Ascending aorta (tissue), 2 donors: Measurements from ENCODE around the gene DHRS7. TPM values are rescaled to one million over a fixed set of nuclear protein-coding genes. Genes with fewer than 3 reads are reported as not detected.

ENCODE experiments used
- DNase-seq, 2 donors: peaks; one replicate each; pipeline ENCODE4 v3.0.0-alpha.2; 2019; ENCODE audit warnings: low spot score in 2 of 2
- H3K27ac ChIP-seq, 2 donors: fragments of 200-600 bp; sonication (generic); one replicate each; pipeline ENCODE4 v1.5.1; 2016 to 2017; ENCODE audit warnings: mild to moderate bottlenecking in 1 of 2
- H3K27me3 ChIP-seq: fragments of 200-600 bp; sonication (generic); one replicate; pipeline ENCODE4 v1.5.1; 2017
- H3K36me3 ChIP-seq, 2 donors: fragments of 200-600 bp; sonication (generic); one replicate each; pipeline ENCODE4 v1.5.1; 2016
- H3K4me1 ChIP-seq, 2 donors: fragments of 200-600 bp; sonication (generic); one replicate each; pipeline ENCODE4 v1.5.1; 2016 to 2017; ENCODE audit warnings: mild to moderate bottlenecking in 1 of 2
- H3K4me3 ChIP-seq, 2 donors: fragments of 200-600 bp; sonication (generic); one replicate each; pipeline ENCODE4 v1.5.1; 2016 to 2017; ENCODE audit warnings: mild to moderate bottlenecking in 1 of 2
- H3K9me3 ChIP-seq, 2 donors: fragments of 200-600 bp; sonication (generic); one replicate each; pipeline ENCODE4 v1.5.1; 2016
- CTCF ChIP-seq, 3 experiments: fragments of 200-600 bp in 2 of 3; fragments of 450-650 bp in 1 of 3; sonication (generic) in 2 of 3; IDR thresholded peaks; one replicate each; pipeline ENCODE4 v1.5.1; 2016 to 2019; ENCODE audit warnings: antibody characterized with exemption in 3 of 3, mild to moderate bottlenecking in 1 of 3, moderate library complexity in 1 of 3
- intact Hi-C: fragments of 100-400 bp; cut with DNase I; formaldehyde crosslinking; loops from one replicate; pipeline ENCODE4 v1.15.1; 2023
- total RNA-seq: library from RNA; depleted of rRNA; stranded (reverse); fragments of >200 nt; gene quantifications from one replicate; pipeline ENCODE4 v1.1.0, GENCODE V29; 2016

The DHRS7 gene
- total RNA-seq, 1 donor from 2014 or later, result 34.8 TPM

GRCh38 chr14:60125918-60126317 is 39.3 kb downstream of the DHRS7 start:
- TF ChIP-seq CTCF (IDR thresholded peaks at IDR 0.05), result no peak
- Histone ChIP-seq H3K36me3 (peaks cover 43 to 72% of the 10 kb centered on the region in 2 donors), H3K9me3 (no peaks in the 10 kb centered on the region), H3K27me3 (no peaks in the 10 kb centered on the region), H3K4me3 (no peak overlapping the region), H3K27ac (no peak overlapping the region), H3K4me1 (no peaks in the 10 kb centered on the region)
- DNase-seq, result no peak
- intact Hi-C loops, result no loop called here

GRCh38 chr14:60116181-60116580 is 49.0 kb downstream of the DHRS7 start:
- no peaks in the 10 kb centered on the region for H3K27me3 ChIP-seq
- H3K36me3 ChIP-seq, result peaks cover 19 to 35% of the 10 kb centered on the region in 2 donors
- peaks cover 0 to 3% of the 10 kb centered on the region in 2 donors for H3K4me1 ChIP-seq
- H3K4me3 ChIP-seq, result no peak overlapping the region
- no peak for DNase-seq
- H3K27ac ChIP-seq, result no peak overlapping the region
- no peak for TF ChIP-seq CTCF (IDR thresholded peaks at IDR 0.05)
- no peaks in the 10 kb centered on the region for H3K9me3 ChIP-seq
- intact Hi-C loops, result no loop called here

- intact Hi-C loops, result no loop called here
- TF ChIP-seq CTCF (IDR thresholded peaks at IDR 0.05), result no peak
- Histone ChIP-seq H3K4me3 (no peak overlapping the region), H3K27me3 (no peaks in the 10 kb centered on the region), H3K9me3 (no peaks in the 10 kb centered on the region), H3K36me3 (peaks cover 19 to 27% of the 10 kb centered on the region in 2 donors), H3K4me1 (peaks cover 0 to 3% of the 10 kb centered on the region in 2 donors), H3K27ac (no peak overlapping the region)
- no peak for DNase-seq
These were observed 50.3 kb downstream of the DHRS7 start for GRCh38 chr14:60114881-60115280.

GRCh38 chr14:60111732-60112131 is 53.5 kb downstream of the DHRS7 start:
- DNase-seq, result no peak
- intact Hi-C loops, result no loop called here

GRCh38 chr14:60107477-60107876 is 57.7 kb downstream of the DHRS7 start:
- DNase-seq, result no peak
- peaks cover 0 to 4% of the 10 kb centered on the region in 2 donors for H3K4me1 ChIP-seq
- no peaks in the 10 kb centered on the region for H3K27me3 ChIP-seq
- intact Hi-C loops, result no loop called here
- H3K27ac ChIP-seq, result no peak overlapping the region
- no peak for TF ChIP-seq CTCF (IDR thresholded peaks at IDR 0.05)
- no peaks in the 10 kb centered on the region for H3K9me3 ChIP-seq
- H3K4me3 ChIP-seq, result no peak overlapping the region
- H3K36me3 ChIP-seq, result no peaks in the 10 kb centered on the region

More at GRCh38 chr14:60111732-60112131, 53.5 kb downstream of the DHRS7 start:
- Histone ChIP-seq H3K36me3 (peaks cover 6 to 8% of the 10 kb centered on the region in 2 donors), H3K4me3 (no peak overlapping the region), H3K27ac (no peak overlapping the region), H3K9me3 (no peaks in the 10 kb centered on the region), H3K4me1 (peaks cover 0 to 3% of the 10 kb centered on the region in 2 donors), H3K27me3 (no peaks in the 10 kb centered on the region)
- TF ChIP-seq CTCF (IDR thresholded peaks at IDR 0.05), result no peak

DNA sequence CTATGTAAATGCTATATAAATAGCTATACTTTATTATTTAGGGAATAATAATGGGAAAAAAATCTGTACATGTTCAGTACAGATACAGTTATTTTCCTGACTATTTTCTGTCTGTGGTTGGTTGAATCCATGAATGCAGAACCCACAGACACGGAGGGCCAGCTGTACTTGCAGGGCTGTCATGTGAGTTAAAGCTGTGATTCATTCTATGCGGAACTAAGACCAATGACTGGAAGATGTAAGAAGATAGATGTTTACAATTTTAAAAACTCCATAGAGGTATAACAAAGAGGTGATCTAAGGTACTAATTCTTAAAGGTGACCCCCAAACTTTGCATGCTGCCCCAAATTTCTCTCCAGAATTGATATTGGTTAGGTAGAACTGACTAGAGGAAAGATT is 58.9 kb downstream of the DHRS7 start:
- H3K4me3 ChIP-seq, result no peak overlapping the region
- H3K27me3 ChIP-seq, result no peaks in the 10 kb centered on the region
- H3K9me3 ChIP-seq, result no peaks in the 10 kb centered on the region
- peak in 1 of 2 donors; percentile 10 for DNase-seq
- intact Hi-C loops, result no loop called here
- no peak for TF ChIP-seq CTCF (IDR thresholded peaks at IDR 0.05)
- peaks cover 0 to 7% of the 10 kb centered on the region in 2 donors for H3K4me1 ChIP-seq
- no peak overlapping the region for H3K27ac ChIP-seq
- H3K36me3 ChIP-seq, result no peaks in the 10 kb centered on the region
